ENCODE data around the gene CCRL2.
"Not testable (repeated sequence)": the region's sequence is repeated elsewhere in the genome, so short reads cannot be mapped to it uniquely, and the experiment has no call there.

The CCRL2 gene

DNA sequence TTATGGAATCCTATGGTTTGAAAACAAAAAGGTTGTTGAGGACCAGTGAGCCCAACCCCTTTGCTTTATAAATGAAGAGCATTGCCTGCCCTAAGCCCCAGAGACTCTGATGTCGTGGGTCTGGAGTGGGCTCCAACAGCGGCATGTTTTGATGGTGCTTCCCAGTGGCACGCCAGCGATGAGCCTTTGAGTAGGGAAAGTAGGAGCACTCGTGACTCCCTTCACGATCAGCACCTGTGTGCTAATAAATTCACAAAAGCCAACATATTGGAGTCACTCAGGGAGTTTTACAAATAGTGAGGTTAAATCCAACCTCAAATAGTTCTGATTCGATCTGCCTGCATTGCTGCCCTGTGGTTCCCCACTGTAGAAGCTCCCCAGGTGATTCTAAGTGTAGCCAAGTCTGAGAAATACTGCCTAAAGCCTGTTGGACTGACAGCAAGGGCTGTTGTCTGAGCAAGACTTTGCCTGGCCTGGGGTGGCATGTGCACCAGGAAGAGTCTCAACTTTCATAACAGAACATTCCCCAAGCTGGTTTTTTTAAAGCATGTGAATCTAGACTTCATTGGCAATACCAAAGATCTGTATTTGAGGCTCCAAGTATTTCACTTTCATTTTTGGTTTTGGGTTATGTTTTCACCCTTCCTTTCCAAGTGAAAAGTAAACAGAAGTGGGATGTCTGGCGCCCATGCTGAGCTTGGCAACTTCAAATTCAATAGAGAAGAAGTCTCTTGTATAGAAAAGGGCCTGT is 26.4 kb upstream of the CCRL2 start:
- no peak for DNase-seq

DNA sequence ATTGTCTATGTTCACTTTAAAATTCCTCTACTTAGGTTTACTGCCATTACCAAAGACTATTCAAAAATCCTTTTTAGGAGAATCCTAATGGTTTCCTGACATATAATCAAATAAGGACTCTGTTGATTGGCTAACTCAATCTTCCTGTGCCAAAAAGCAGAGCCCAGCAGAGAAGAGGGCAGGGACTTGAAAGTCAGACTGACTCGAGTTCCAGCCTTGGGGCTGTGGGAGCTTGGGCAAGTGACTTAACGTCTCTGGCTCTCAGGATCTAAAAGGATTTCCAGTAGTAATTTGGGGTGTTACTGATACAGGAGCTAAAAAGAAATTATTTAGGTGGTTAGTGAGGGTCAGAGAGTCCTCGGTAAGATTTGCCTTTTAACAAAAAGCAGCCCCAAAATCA is 25.4 kb upstream of the CCRL2 start:
- DNase-seq = no peak

DNA sequence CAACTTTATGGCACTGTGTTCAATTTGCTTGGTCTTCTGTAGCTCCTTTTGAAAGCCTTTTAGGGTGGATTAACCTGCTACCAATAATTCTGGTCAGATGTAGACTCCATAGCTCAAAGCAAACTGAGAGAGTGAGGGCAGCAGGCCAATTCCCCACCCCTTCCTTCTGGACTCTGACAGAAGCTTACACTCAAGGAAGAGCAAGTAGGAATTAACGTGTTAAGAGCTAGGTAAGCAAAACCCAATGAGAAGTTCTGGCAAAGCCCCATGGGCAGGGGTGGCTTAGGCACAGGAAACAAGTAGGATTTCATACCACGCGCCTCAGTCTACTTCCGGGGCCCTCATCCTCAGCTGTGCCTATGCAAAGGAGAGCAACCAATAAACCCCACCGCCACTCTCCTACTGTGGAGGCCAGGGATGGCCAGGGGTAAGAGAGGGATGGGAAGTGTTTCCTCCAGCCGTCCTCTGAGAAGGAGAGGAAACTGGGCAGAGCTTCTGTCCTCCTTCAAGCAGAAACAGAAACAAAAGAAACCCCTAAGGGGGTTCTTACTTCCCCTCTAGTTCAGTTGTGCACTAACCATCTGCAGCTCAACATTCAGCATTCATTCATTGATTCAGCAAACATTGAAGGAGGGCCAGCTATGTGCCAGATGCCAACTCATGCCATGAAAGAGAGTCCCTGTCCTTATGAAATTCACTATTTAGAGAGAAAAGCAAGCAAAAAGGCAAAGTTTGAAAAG is 23.7 kb upstream of the CCRL2 start:
- no peak for DNase-seq

DNA sequence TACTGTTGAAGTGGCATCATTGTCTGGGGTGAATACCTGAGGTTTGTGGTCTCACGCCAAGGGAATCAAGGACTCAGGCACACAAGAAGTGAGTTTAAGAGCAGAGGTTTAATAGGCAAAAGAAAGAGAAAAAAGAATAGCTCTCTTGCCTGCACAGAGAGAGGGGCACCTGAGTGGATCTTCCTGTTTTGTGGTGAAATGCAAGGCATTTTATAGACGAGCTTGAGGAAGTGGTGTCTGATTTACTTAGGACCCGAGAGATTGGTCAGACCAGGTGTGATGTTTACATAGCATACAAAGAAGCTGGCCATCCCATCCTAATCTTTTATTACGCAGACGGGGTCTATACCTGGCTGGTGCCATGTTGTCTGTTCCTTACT is 23.1 kb upstream of the CCRL2 start:
- DNase-seq = no peak

DNA sequence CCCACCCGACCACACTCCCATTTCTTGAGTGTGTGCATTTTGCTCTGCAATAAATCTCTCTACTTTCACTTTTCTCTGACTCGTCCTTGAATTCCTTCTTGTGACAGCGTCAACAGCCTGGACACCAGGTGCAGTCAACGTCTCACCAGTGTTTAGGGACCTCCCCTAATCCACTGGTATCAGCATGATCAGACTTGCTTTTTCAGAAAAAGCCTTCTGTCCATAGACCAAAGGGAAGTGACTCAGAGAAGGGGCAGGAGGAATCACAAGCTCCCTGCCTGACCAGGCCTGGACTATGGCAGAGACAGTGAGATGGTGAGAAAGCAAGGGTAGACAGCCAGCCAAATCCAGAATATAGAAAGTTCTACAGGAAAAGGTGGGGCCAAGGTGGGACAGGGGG is 20.9 kb upstream of the CCRL2 start:
- DNase-seq = peak in 1 of 2 experiments; percentile 42

DNA sequence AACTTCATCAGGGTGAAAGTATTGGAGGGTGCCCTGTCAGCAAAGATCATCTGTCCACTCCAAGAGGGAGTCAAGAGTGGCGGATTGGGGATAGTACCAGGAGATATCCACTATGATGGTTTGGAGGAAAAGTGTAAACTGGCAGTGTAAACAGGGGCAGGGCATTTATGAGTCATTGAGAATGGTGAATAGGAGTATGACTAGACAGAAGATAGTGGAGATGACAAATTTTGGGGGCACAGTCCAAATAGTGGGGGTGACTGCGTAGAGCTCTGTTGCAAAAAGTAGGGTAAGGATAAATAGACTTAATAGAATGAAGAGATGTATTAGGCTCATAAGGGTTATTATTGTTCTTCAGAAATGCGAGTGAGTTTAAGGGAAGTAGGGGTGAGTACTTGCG is 18.2 kb upstream of the CCRL2 start:
- DNase-seq = not testable (repeated sequence)

DNA sequence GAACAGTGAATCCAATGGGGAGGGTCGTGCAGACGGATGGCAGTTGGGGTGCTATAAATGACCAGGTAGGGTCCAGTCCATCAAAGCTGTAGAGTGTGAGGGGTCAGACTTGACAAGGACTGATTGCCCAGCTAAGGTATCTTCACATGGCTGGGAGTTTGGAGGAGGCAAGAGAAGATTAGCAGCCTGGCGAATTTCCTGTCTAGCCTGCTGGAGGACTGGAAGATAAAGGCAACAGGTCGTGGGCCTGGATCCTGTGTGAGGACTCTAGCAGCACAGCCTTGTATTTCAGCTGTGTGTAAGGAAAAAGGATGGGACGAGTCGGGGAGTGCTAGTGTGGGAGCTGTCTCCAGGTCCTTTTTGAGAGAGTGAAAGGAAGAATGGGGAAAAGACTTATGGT is 17.8 kb upstream of the CCRL2 start:
- DNase-seq = no peak

DNA sequence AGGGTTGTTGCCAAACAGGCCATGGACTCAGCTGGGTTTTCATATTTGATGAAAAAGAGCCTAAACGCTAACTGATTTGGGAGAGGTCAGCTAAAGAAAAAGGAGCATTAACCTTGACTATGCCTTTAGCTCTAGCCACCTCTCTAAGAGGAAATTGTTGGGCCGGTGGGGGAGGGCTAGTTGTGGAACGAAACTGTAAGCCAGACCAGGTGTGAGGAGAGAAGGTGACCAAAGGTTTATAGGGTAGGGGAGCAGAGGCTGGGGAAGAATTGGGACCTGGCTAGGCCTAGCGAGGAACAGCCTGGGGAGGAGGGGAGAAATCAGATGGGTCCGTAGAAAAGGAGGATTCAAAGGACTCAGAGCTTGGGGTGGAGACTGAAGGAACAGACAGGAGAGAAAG is 15.5 kb upstream of the CCRL2 start:
- not testable (repeated sequence) for DNase-seq

DNA sequence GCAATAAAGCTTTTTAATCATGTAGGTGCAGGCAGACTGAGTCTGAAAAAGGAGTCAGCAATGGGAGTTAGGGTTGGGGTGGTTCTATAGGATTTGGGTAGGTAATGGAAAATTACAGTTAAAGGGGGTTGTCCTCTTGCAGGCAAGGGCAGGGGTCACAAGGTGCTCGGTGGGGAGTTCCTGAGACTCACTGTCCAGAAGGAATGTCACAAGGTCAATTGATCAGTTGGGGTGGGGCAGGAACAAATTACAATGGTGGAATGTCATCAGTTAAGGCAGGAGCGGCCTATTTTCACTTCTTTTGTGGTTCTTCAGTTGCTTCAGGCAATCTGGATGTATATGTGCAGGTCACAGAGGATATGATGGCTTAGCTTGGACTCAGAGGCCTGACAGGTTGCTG is 14.0 kb upstream of the CCRL2 start:
- DNase-seq = no peak

DNA sequence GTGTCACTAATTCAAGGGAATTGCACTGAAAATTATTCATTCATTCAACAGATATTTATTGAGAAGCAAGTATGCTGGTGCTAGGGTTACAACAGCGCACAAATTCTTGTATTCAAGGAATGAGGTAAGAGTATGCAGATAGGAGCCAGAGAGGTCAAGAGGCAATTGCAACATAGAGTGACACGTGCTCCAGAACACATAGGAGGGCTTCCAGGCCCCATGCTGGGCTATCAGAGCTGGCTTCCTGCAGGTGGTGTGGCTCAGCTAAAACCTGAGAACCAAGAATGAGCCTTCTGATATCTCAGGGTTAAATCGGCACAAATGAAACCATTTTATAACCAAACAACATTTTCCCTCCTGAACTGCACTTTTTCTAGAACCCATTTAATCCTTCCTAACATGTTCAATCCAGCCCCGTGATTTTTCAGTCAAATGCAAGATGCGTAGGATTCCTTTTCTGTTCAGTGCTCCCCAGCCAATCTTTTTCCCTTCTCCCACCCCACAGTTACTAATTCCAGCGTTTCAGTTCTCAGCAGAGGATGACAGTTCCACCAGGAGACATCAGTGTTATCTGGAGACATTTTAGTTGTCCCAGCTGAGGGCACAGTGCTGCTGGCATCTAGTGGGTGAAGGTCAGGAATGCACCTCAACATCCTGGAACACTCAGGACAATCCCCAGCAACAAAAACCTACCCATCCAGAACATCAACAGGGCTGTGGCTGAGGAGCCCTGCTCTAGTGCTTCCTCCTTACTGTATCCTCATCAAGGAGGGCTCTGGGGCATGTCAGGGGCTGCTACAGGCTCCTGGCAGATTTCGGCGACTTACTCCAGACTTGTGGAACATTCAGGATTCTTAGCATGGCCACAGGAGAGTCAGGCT is 13.3 kb upstream of the CCRL2 start:
- no peak for DNase-seq

DNA sequence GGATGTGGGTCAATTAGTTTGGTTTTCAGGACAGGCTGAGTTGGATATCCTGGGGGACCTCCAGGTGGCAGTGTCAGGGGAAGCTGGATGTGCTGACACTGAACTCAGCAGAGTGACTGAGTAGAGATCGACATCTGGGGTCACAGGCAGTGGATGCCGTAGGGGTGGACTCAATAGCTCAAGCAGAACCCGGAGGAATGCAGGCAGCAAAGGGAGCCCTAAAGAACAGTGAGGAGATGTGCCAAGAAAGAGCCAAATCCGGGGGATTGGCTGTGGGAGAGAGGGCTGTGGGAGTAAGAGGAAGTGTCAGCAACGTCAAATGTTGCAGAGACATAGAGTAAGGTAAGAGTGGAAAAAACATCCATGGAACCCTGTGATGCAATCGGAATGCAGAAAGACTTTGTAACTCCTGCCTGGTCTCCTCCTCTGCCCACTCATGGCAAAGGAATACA is 11.8 kb upstream of the CCRL2 start:
- DNase-seq = no peak

DNA sequence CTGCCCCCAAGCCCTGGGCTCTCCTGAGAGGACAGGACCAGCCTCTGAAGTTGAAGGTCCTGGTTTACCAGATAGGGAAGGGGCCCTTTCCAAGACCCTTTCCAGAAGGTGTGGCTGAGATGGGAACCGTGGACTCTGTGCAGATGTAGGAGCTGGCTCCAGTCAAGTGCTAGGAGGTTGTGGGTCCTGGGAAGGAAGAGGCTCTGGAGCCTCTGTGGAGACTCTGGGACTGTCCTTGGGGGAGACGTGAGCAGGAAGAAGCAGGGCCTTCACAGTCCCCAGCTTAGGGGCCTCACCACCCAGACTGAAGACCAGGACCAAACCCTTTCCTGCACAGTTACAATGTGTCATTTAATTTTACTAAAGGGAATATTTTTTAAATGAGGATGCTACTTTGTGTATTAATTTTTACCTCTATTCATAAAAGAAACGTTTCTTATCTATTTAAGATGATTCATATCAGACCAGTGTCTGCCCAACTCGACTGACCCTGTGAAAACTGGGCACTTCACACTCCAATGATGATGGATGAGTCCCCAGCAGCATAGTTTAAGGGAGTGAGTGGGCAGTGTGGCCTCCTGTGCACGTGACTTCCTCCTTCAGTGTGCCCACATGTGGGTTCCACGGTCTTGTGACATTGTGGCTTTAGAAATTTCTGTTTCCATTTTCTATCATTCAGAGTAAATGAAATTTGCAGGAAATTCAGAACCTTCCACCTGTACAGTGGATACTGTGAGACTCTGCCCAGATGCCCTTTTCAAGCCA is 11.1 kb upstream of the CCRL2 start:
- no peak for DNase-seq

DNA sequence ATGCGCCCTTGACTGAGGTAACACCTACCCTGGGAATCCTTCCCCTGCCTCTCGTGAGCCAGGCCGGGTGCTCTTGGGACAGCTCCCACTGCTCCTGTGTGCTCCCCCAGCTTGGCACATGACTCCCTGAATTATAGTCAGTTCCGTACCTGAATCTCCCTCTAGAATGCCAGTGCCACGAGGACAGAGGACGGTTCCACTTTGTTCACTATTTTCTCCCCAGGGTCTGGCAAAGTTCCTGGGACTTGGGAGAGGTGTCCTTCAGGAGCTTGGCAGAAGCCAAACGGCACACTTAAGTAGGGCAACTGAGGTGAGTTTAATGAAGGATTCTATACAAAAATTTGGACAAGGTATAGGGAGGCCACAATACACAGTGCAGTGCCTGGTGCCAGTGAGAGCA is 9.9 kb upstream of the CCRL2 start:
- no peak for DNase-seq

DNA sequence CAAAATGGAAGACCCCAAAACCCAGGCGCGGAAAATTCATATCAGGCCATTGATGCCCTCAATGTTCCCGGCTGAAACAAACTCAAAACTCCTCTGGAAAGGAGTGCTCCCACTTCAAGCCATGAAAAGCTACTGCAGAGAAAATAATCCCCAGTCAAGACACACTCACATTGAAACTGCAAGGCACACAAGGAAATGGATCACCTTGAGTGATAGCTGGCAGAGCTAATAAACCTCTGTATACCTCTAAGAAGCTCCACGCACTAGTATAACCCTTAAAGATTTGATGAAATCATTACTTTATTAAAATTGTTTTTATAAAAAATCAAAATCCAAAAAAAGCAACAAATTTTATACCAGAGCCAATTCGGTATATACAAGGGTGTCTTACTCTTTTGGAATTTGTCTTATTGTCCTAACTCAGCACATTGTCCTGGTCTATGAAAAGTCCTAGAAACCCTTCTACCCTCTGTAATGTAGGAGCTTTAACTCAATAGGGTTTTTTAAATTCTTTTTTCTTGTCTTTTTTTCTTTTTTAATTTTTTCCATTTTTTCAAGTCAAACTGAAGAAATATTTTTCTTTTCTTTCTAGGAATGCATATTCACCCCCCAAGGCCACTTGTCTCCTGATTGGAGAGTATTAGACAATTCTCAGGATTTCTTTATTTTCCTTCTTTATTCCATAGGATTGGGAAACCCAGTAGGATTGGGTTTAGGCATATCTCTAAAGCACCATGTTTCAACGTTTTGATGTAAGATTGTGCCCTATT is 8.7 kb upstream of the CCRL2 start:
- DNase-seq = no peak

DNA sequence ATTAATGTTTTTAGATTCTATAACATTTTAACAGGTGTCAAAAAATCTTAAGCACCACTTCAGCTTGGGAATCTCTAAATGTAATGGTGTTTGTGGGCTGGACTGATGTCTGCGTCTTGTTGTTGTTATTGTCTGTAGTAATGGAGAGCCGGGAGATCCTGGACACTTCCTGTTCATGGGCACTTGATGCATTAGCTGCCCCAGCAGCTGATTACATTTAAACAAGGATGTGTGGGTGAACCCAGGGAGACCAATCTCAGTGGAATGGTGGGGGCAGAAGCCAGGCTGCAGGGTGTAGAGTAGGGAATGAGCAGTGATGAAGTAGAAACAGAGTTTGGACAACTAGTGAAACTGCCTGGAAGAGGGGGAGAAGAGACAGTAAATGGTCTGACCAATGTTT is 8.0 kb upstream of the CCRL2 start:
- no peak for DNase-seq

DNA sequence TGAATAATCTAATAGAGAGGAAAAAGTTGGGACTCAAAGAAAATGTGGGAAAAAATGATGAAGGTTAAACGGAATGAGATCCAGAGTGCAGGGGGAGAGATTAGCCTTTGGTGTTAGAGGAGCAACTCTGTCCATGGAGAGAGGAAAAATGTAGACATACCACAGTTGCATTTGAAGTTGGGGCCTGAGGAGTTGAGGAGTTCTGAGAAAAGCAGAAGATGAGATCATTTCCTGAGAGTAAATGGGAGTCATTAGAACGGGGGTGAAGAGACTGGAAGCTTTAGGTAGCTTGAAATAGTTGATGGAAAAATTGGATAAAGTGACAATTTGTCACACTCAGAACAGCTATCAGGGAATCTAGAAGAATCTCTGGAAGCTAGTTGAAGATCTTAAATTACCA is 7.5 kb upstream of the CCRL2 start:
- DNase-seq = no peak

DNA sequence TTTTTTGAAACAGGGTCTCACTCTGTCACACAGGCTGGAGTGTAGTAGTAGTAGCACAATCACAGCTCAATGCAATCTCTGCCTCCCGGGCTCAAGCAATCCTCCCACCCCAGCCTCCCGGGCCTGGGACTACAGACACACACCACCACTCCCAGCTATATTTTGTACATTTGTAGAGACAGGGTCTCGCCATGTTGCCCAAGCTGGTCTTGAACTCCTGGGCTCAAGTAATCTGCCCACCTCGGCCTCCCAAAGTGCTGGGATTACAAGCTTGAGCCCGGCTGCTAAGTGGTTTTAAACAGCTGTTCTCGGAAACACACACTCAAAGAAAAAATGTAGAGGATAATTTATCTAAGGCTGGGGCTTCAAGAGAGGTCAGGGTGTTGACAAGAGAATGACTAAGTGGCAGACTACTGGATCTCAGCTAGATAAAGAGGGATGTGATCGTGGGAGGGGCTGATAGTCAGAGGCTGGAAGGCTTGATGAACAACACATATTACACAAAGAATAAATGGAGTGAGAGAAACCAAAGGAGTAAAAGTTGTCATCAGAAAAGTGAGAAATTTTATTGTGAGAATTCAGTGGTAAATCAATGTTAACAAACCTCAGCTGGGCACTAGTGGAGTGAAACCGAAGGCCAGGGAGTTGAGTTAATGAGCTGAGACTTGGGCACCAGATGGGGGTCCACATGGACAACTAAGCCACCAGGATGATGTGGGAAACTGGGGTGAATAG is 6.9 kb upstream of the CCRL2 start:
- DNase-seq = no peak

DNA sequence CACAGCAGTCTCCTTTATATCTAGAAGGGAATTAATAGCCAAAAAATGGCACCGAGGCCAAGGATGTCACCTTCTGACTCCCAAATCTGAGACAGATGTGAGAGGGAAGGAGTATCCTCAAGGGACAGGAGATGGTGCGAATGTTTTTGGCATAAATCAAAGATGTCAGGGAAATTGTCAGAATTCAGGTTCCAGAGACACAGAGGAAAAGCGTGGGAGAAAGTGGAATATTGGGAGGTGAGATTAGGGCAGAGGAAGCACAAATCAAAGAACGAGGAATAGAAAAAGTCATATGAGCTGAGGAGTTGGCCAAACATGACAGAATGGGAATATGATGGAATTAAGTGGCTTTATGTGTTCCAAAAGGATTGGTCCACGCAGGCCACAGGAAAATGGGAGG is 6.2 kb upstream of the CCRL2 start:
- no peak for DNase-seq

DNA sequence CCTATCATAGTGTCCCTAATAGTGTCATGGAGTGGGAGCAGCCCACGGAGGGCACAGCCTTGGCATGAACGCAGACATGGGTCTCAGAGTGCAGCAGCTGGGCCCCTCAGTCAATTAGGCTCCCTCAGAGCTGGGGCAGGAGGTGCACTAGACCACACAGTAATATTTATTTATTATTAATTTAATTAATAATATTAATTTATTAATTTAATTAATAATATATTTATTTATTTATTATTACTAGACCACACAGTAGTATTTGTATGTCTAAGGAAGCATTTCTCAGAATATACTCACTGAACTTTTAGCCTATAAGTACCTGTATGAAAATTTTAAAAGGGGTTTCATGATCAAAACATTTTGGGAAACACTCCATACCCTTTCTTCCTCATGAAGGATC is 5.5 kb upstream of the CCRL2 start:
- DNase-seq = no peak

DNA sequence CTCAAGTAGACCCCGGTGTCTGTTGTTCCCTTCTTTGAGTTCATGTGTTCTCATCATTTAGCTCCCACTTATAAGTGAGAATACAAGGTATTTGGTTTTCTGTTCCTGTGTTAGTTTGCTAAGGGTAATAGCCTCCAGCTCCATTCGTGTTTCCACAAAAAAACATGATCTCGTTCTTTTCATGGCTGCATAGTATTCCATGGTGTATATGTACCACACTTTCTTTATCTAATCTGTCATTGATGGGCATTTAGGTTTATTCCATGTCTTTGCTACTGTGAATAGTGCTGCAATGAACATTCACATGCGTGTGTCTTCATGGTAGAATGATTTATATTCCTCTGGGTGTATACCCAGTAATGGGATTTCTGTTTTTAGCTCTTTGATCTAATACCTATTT is 4.2 kb upstream of the CCRL2 start:
- DNase-seq = not testable (repeated sequence)

DNA sequence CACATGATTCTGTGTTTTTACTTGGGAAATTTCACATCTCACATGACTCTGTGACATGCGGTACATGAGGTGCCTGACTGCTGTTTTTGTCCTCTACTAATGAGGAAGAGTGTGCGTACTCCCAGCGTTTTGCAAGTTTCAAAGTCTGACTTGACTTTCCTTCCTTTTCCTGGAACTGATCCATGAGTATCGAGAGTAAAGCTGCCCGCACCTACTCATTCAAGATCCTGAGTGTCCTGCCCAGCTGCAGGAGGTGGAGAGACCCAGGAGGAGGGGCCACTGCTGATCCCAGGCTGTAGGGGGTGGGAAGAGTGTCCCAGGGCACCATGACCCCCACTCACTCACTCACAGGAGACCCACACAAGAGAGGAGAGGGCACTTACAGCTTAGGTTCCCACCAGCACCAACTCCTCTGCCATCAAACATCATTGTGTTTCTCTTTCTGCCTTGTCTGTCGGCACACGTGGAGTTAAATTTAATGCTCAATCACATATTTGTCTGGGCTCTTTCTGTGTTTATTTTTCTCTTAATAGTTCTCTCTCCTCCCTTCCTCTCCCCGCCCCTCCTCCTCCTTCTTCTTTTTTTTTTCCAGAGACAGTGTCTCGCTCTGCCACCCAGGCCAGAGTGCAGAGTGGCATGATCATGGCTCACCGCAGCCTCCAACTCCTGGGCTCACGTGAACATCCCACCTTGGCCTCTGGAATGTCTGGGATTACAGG is 1.6 kb upstream of the CCRL2 start:
- DNase-seq = no peak

Measured in SW 1271 (cell line).